Raji (cell line): ENCODE data around the gene RHOBTB3.

ENCODE experiments used
- POLR2A ChIP-seq: IDR thresholded peaks from 2 replicates; pipeline ENCODE4 v1.6.1; 2011; ENCODE audit warnings: low read depth, low read length, control low read depth; ENCODE audit not compliant: insufficient read depth

The RHOBTB3 gene

DNA sequence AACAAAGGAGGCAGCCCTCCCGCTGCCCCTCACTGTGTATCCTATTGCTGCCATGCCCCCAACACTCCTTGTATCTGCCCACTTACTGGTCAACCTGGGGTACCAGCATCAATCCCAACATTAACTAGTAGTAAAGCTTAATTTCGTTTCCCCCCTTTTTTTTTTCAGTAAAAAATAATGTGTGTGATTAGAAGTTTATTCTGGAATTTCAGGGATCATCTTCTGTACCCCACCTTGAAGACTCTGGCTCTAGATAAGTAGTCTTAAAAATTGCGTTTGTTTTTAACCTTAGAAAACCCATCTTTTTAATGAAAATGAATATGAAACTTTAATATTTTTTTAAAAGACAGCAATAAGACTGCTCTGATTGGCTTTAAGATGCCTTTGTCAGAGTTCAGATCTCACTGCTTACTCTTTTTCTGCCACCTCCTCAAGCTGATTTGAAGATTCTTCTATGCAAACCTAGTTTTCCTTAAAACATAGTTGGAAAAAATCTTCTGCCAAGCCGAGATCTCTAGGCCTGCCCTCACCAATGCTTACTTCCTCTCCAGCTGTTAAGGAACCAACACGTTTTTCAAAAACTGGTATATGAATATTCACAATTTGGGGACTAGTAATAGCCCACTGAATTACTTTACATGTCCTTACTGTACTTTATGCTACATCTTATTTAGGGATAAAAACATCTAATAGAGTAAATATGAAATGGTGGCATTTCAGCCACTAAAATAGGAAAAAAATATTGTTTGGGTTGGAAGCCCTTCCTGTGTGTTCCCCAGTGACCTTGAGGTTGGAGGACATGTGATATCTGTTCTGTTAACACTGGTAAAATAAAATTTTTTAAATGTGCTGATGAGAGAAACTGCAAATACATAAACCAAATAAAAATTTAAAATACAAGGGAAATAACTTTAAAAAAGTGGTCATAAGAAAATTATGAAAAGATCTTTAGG is 4.0 kb upstream of the RHOBTB3 start:
- no peak for TF ChIP-seq POLR2A

DNA sequence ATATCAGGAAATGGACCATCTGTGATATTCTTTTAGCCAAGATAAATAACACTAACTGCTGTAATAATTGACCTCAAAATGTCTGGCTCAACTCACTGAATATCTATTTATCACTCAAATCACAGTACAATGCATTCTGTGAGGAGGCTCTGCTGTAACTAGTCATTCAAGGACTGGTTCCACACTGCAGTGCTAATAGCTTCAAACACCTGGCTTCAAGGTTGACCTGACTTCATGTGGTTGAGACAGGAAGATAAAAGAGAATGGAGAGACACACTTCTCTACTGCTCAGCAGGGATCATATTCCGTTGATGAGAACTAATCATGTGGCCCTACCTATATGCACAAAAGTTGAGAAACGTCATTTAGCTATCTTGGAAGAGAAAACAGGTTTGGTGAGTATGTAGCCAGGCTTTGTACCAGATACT is 3.4 kb upstream of the RHOBTB3 start:
- no peak for TF ChIP-seq POLR2A

DNA sequence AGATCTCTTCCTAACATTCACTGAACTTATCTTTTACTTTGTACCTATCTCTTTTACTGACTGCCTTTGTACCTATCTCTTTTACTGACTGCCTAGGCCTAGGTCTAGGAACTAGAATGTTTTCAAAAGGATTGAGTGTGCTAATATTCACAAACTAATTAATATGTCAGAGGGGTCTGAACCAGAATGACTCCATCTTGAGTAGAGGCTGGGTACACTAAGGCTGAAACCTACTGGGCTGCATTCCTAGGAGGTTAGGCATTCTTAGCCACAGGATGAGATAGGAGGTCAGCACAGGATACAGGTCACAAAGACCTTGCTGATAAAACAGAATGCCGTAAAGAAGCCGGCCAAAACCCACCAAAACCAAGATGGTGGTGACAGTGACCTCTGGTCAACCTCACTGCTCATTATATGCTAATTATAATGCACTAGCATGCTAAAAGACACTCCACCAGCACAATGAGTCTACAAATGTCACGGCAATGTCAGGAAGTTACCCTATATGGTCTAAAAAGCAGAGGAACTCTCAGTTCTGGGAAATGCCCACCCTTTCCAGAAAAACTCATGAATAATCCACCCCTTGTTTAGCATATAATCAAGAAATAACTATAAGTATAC is 2.5 kb upstream of the RHOBTB3 start:
- TF ChIP-seq POLR2A: no peak

DNA sequence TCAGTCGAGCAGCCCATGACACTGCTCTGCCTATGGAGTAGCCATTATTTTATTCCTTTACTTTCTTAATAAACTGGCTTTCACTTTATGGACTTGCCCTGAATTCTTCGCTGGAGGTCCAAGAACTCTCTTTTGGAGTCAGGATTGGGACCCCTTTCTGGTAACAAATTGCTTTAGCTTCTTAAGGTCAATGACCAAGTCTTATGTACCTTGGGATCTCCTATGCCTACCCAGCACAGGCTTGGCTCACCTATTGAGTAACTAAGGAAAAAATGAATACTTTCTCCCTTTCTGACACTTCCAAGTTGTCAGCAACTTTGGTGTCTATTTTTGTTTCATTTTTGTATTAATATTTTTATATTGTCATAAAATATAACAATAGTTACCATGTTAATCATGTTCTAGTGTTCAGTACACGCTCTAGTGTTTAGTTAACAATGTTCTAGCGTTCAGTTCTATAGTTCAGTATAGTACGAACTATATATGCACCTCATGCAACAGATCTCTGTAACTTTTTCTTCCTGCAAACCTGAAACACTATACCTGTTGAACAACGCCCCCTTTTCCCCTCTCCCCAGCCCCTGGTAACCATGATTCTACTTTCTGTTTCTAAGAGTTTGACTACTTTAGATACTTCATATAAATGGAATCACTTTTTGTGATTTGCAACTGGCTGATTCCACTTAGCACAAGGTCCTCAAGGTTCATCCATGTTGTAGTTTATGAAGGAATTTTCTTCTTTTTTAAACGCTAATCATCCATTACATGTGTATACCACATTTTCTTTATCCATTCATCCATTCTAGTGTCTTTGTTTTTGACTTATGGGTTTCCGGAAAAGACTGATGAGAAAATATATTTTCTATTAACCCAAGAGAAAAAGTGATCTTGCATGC is 1.8 kb upstream of the RHOBTB3 start:
- TF ChIP-seq POLR2A: no peak

DNA sequence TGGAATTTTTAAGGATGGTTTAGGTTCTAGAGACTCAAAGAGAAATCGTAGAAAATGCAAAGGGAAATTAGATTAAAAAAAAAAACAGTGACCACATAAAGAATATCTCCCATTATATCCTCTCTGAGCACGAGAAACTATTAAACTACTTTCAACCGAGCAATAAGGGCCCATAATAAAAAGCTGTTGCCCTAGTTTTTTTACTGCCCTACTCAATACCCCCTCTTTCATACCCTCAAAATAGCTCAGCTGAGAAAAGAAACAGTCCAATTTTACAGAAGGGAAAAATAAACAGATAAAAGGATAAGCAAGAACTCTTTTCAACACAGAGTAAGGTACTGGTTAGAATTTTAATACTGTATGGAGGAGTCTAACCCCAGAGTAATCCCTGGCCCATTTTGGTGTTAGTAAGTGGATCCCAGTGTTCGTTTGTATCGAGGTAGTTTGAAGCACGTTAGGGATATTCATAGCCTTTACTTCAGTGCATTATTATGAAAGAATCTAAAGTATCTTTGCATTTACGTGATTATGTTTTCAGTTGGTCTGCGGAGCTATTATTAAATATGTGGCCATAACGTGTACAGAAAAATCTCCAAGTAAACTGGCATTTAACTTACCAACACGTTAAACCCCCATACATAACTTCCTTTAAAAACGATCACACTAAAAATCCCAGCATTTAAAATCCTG is 980 bp upstream of the RHOBTB3 start:
- TF ChIP-seq POLR2A: no peak

DNA sequence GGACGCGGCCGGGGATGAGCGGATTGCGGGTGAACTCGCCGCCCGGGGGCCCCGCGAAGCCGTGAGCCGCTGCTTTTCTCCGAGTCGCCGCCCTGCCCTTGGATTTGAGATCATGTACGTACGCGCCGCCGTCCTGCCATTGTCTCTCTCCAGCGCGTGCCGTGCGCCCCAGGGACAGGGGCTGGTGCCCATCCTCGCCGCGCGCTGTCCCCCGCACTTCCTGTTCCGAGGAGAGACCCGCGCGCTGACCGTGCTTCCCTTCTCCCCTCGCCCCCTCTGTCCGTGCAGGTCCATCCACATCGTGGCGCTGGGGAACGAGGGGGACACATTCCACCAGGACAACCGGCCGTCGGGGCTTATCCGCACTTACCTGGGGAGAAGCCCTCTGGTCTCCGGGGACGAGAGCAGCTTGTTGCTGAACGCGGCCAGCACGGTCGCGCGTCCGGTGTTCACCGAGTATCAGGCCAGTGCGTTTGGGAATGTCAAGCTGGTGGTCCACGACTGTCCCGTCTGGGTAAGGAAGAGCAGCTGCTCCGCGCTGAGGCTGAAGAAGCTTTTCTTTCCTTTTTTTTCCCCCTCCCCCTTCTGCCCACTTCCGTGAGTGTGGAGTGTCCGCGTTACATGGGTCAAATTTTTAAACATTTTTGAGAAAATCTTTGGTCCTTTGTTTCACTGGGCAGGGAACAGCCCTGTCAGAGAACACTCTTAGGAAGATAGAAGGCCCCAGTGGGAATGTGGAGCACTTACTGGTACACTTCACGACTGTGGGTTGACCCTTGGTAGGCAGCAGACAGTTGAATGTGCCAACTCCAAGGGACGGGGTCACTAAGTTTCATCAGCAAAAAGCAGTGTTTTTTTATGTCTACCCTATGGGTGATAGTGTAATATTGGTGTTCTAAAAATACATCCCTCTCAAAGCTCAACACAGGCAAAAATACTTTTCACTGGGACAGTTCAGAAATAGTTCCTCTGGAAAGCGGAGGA is 727 bp downstream of the RHOBTB3 start:
- TF ChIP-seq POLR2A: no peak

DNA sequence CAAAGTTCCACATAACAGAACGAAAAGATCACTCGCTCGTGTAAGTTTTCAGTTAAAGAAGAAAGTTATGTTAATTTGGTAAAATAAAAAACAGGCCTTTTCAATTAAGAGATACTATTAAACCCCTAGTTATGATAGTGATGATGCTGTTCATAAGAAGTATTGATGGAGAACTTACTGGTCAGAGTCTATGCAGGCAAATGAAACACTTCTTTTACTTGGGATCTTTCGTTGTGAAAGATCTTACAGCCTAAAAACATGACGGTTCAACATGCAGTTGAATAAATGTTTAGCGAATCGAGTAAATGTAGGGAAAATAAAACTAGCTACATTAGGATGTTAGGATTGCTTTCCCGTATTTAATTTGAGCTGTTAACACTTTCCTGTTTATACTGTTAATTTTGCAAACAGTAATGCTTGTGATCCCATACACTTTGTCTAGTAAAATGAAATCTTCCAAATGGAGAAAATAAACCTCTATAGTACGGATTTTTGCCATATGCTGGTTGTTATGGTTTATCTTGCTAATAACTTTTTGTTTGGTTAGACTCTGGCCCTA is 2.0 kb downstream of the RHOBTB3 start:
- no peak for TF ChIP-seq POLR2A

DNA sequence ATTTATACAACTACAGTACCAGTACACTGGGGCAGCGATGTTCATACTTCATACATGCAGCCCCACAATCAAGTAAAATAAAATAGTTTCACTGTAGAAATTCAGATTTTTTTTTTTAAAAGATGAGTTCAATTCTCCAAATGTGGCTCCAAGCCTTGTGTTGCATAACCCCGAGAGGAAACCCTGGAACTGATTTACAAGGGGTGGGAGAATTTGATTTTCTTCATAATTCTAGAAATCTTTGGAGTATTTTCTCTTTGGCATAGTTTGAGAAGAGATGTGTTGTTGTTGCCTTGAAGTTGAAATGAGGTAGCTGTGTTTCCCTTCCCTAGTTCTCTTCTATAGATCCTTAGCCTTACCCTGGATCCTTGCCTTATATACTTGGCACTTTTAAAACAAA is 3.1 kb downstream of the RHOBTB3 start:
- no peak for TF ChIP-seq POLR2A

DNA sequence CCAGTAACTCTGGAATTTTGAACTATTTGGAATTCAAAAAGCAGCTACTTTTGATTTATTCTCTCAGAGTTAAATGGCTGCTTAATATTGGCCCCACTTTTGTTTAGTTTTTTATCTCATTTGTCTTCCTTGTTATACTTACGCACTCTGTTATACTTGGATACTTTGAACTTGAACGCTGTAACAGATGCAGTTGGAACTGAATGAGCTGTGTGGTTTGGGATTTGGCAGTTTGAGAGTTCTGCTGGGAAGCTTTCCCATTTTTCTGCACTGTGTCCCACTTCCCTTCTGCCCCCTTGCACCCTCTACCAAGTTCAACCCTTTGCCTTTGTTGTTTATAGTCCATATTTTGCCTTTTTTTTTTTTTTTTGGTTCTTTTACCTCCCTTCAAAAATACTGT is 3.8 kb downstream of the RHOBTB3 start:
- TF ChIP-seq POLR2A: no peak

DNA sequence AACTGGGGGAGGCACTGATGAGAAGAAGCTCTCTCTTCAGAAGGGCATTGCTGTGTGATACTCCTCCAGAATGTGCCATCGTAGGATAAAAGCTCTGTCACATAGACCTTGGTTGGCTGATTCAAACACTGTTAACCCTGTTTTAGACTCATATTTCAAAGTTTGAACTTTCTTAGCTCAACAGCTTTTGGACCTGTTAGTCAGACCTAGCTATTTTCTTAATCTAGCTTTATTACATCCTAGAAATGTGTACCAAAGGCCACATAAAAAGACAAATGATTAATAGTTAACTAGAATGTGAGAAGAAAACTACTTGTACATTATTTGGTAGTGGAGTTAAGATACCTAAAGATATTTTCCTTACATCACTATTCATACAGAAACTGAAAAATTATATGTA is 4.3 kb downstream of the RHOBTB3 start:
- TF ChIP-seq POLR2A: no peak

DNA sequence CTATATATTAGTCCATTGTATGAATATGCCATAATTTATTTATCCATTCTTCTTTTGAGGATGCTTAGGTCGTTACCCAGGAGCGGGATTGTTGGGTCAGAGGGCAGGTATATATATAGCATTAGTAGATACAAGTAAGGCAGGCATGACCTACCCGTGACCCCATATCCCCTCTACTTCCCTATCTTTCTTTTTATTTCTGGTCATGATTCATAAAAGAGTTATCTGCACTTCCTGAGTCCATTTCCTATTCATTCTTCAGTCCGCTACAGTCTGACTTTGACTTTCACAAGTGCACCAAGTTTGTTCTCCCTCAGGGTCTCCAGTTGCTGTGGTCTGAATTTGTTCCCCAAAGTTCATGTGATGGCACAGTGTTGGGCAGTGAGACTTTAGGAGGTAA is 6.9 kb downstream of the RHOBTB3 start:
- TF ChIP-seq POLR2A: no peak

DNA sequence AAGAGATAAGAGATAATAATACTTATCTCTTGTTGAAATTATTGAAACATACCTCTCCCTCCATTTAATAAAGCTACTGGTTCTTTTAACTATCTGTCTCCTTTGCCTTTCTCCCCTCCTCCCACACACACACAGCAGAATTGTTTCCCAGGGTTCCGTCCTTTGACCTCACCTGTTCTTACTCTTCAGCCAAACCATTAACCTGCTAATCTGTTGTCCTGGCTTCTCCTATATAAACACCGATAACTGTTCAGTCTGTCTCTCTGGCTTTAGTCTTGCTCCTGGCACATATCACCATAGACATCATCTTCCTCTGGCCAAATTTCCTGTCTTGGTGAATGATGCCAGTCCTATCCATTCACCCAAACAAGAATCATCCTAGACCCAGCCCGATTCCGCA is 7.7 kb downstream of the RHOBTB3 start:
- no peak for TF ChIP-seq POLR2A

DNA sequence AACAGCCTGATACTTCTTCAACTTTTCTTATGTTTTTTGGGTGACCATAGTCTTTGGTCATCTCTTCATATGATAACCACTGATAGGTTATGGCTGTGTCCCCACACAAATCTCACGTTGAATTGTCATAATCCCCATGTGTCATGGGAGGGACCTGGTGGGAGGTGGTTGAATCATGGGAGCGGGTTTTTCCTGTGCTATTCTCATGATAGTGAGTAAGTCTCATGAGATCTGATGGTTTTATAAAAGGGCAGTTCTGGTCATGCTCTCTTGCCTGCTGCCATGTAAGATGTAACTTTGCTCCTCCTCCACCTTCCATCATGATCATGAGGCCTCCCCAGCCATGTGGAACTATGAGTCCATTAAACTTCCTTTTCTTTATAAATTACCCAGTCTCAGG is 8.7 kb downstream of the RHOBTB3 start:
- no peak for TF ChIP-seq POLR2A
